ENCODE data around the gene ABHD12. TPM values are rescaled to one million over a fixed set of nuclear protein-coding genes. Genes with fewer than 3 reads are reported as not detected.

ABHD12 gene
- total and polyA plus RNA-seq, 8 donors = 44.4 to 73.0 (median 57.5) TPM

DNA sequence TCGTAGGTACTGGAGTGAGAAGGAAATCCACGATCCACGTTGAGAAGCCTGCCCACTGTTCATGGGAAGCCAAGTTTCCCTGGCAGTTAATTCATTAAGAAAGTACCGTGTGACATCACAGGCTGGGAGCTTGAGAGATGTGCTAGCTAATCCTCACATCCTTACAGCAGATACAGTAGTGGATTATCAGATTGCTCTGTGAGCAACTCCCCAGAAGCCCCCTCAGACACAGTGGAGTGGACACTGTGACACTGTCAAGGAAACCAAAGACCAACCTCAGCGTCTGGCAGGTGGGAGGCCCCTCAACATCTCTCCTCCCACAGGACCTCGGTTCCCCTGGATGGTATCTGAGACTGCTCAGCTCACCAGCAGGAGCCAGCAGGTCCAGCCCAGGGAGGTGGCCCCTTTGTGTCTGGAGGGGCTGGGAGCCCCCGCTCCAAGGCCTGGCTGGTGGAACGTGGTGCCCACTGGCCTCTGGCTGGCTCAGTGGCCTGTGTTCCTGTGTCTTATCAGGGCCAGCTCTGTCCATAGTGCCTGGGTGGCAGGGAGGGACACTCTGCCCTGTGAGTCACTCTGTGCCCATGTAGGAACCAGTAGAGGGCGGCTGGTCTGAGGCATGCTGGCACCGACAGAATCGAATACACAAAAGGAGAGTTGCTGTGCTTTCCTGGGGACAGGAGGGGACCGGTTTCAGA, 135.5 kb downstream of the ABHD12 start:
- peak in 1 of 6 donors; percentile 46 for DNase-seq
- no peak for FAIRE-seq
- intact Hi-C loops (cut with DNase I) = no loop called here

DNA sequence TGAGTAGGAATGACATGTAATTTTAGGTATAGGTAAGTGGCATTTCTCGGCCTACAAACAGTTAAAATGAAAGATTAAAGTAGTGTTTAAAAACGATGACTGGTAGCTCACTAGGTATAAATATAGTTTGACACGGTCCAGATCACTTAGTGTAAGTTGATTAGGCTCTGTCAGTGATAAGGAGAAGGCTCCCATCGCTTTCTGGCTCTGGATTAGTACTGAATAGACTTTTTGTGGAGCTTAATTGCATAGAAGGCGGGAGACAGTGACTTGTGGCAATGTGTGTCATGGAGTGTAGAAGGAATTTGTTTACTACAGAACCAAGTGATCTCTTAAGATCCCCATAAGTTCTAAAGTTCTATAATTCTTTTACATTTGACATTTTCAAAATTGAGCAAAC, 136.1 kb downstream of the ABHD12 start:
- Histone ChIP-seq H3K27ac (peak overlapping the region in 1 of 4 donors; percentile 41), H3K9me3 (no peaks in the 10 kb centered on the region), H3K27me3 (no peaks in the 10 kb centered on the region), H3K4me1 (peaks cover 0 to 12% (median 6%) of the 10 kb centered on the region in 3 donors), H3K4me3 (no peak overlapping the region), H3K36me3 (no peaks in the 10 kb centered on the region)
- 52 to 56% methylated on average over 5 of the region's 5 CpGs for WGBS, 2 donors
- ATAC-seq (no peak), DNase-seq (no peak), FAIRE-seq (no peak)
- TF ChIP-seq, protein P1, sequence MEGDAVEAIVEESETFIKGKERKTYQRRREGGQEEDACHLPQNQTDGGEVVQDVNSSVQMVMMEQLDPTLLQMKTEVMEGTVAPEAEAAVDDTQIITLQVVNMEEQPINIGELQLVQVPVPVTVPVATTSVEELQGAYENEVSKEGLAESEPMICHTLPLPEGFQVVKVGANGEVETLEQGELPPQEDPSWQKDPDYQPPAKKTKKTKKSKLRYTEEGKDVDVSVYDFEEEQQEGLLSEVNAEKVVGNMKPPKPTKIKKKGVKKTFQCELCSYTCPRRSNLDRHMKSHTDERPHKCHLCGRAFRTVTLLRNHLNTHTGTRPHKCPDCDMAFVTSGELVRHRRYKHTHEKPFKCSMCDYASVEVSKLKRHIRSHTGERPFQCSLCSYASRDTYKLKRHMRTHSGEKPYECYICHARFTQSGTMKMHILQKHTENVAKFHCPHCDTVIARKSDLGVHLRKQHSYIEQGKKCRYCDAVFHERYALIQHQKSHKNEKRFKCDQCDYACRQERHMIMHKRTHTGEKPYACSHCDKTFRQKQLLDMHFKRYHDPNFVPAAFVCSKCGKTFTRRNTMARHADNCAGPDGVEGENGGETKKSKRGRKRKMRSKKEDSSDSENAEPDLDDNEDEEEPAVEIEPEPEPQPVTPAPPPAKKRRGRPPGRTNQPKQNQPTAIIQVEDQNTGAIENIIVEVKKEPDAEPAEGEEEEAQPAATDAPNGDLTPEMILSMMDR (IDR thresholded peaks at IDR 0.05) = no peak
- intact Hi-C loops (cut with DNase I) = no loop called here

More for the DNA sequence above, 135.5 kb downstream of the ABHD12 start:
- Histone ChIP-seq H3K36me3 (no peaks in the 10 kb centered on the region), H3K4me1 (peaks cover 0 to 7% (median 4%) of the 10 kb centered on the region in 3 donors), H3K27ac (peak overlapping the region in 2 of 4 donors; percentile 37 to 41), H3K9me3 (no peaks in the 10 kb centered on the region), H3K4me3 (no peak overlapping the region), H3K27me3 (no peaks in the 10 kb centered on the region)
- ATAC-seq = peak; percentile 72 to 88 (median 86)
- 71 to 76% methylated on average over 12 of the region's 12 CpGs for WGBS, 2 donors
- TF ChIP-seq, protein P1 (IDR thresholded peaks at IDR 0.05) = no peak

DNA sequence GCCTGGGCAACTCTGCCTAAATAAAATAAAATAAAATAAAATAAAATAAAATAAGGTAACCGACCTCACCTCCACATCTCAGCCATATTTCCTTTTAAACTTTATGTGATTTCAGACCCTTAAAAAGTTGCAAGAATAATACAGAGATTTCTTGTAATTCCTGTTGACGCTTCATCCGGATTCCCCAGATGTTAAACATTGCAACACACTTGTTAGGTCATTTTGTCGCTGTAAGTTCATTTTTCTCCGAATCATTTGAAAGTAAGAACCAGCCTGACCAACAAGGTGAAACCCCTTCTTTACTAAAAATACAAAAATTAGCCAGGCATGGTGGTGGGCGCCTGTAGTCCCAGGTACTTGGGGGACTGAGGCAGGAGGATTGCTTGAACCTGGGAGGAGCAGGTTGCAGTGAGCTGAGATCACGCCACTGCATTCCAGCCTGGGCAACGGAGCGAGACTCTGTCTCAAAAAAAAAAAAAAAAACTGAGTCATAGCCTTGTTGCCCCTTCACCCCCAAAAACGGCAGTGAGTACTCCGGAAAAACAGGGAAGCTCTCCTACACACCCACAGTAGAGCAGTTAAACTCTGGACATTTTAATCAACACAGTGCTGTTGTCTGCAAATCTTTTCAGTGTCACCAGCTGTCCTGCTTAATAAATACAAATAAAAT, 136.9 kb downstream of the ABHD12 start:
- FAIRE-seq = no peak
- intact Hi-C loops (cut with DNase I) = no loop called here
- Histone ChIP-seq H3K27ac (no peak overlapping the region), H3K27me3 (no peaks in the 10 kb centered on the region), H3K4me3 (no peak overlapping the region), H3K9me3 (no peaks in the 10 kb centered on the region), H3K36me3 (no peaks in the 10 kb centered on the region), H3K4me1 (peaks cover 0 to 14% (median 9%) of the 10 kb centered on the region in 3 donors)
- no peak for ATAC-seq
- 91 to 92% methylated on average over 11 of the region's 11 CpGs for WGBS, 2 donors
- DNase-seq = no peak
- TF ChIP-seq, protein P1 (IDR thresholded peaks at IDR 0.05) = no peak

DNA sequence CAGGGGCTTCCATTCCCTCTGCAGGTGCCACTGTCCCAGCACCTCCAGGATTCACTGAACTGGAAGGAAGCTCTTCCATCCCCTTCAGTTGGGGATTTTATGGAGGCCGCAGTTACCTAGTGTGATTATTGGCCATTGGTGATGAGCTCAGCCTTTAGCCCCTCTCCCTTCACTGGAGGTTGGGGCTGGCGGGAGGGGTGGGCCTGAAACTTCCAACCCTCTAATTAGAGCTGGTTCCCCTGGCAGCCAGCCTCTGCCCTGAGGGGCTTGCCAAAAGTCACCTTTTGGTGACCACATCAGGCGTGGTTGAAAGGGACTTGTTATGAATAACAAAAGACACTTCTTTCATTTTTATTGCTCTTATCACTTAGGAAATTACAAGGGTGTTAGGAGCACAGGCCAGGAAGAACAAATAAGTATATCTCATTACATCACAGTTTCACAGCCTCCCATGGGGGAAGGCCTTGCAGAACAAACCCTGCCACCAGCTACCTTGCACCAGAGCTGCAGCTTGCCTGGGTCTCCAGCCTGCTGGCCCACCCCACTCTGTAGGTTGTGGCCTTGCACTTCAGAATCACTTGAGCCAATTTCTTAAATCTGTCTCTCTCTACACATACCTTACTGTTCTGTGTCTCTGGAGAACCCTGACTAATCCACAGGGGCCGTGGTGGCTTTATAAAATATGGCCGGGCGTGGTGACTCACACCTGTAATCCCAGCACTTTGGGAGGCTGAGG, 137.8 kb downstream of the ABHD12 start:
- ATAC-seq (no peak), DNase-seq (no peak), FAIRE-seq (no peak)
- TF ChIP-seq, protein P1 (IDR thresholded peaks at IDR 0.05) = no peak
- 81 to 82% methylated on average over 6 of the region's 6 CpGs for WGBS, 2 donors
- H3K9me3 ChIP-seq = no peaks in the 10 kb centered on the region
- H3K4me3 ChIP-seq = no peak overlapping the region
- no peaks in the 10 kb centered on the region for H3K27me3 ChIP-seq
- no peak overlapping the region for H3K27ac ChIP-seq
- no peaks in the 10 kb centered on the region for H3K36me3 ChIP-seq
- intact Hi-C loops (cut with DNase I) = no loop called here
- peaks cover 0 to 14% (median 9%) of the 10 kb centered on the region in 3 donors for H3K4me1 ChIP-seq

Data from pancreas (tissue), 10 donors.